SIG-M5 (cell line): Measurements from ENCODE around the gene SYTL2.
"Not testable (repeated sequence)": the region's sequence is repeated elsewhere in the genome, so short reads cannot be mapped to it uniquely, and the experiment has no call there.

Source experiments
- DNase-seq: peaks from one replicate; lab custom pipeline; 2025; lab: John Stamatoyannopoulos, UW

SYTL2 gene

DNA sequence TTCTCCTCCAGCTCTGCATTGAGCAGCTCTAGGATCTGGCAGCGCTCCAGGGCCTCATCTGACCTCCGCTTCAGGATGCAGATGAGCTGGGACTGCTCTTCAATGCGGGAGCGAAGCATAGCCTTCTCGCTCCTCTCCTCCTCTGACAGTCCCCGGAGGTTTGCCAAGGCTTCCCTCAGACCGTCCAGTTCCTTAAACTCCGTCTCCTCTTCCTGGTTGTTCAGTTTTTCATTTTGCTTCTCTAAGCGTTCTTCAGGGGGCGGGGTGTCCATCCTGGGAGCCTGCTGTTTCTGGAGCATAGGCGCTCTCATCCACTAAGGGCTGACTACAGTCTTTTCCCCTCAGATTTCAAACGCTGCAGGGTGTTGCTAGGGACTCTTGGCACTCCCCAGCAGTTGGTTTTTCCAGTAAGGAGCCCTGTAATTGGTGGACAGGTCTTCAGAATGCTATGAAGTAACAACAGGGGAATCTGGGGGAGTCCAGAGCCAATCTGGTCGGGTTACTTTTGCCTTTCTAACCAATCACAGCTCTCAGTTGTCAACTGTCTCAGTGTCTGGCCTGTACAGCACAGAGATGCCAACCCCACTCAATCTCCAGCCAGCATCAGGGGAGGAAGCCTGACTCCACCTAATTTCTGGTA is 125.0 kb downstream of the SYTL2 start, which contains the start of gene CCDC89:
CCDC89 (minus strand) TSS at position 376 of the 640 bp plus-strand sequence; CDS start at position 311, 65 bp downstream.
- no peak for DNase-seq

DNA sequence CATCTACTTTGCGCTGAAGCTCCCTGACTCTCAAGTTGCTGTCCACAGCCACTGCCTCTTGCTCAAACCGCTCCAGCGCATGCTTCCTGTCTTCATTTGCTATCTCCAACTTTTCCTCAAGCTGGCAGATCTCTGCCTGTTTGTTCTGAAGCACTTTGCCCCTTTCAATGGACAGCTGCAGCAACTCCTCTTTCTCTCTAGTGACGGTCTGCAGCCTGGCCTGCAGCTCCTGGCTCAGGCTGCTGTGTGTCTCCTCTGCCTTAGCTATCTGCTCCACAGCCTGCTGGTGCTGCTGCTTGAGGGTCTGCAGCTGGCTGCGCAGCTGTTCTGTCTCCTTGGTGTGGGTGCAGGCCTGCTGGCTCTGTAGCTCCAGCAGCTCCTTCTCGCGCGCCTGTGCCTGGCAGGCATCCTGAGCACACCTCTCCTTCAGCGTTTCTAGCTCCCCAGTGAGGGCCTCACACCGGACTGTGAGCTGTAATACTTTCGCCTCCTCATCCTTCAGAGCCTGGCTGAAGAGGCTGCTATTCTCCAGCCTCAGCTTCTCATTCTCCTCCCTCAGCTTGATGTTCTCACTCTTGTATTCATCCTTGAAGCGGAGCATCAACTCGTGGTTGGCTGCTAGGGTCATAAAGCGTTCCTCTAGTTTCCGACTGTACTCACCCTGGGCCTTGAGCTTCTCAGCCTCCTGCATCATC is 125.7 kb downstream of the SYTL2 start:
- no peak for DNase-seq

DNA sequence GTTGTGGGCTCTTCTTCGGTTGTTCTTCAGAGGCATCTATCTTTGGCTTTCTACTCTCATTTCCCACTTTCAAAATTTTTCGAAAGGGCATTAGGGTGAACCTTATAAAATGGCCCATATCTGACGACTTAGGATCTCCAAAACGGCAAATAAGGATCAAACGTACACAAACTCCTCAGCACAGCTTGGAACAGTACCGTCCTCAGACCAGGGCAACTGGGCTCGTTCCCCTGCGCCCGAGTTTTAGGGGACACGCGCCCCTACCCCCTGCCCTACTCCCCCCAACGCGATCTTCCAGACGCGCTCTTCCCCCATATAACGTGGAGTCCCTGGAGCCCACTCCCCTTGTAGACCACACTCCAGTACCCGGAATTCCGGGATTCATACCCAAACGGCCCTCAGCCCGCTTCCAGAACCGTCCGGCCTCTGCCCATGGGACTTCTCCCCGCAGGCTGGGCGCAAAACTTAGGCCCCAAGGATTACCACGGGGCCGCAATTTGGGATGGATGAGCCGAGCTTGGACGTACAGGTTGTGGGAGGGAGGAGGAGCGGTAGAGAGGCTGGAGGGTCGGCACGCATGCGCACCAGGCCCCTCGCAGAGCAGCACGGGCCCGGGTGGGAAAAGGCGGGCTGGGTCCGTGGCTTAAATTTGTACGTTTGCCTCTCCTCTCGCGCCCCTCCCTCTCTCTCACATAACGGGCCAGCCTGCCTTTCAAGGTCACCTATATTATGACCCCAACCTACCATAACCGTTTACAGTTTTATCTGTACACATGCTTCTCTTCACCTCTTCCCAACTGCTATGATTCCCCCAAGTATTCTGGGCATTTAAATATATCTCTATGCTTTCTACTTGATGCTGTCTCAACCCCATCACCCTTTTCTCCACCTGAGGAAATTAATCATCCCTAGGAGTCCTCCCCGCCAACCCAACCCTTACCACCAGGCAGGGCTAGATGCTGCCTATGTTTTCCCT is 128.3 kb downstream of the SYTL2 start:
- no peak for DNase-seq

DNA sequence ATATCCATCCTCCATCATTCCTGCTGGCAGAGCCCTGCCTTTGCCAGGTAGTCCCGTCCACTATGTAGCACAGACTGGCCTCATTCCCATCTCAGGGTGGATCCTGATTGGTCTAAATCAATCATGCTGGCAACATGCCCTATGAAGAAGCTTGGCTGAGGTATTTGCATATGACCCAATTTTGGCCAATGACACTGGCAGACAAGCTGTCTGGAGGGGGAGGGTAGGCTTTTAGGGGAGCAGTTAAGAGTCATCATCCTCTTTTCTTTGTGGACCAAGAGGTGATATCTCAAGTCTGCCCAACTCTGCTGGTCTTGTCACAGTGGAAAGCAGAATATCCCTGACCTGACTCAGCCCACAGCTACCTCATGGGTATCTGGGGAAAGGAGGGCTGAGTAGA is 130.0 kb downstream of the SYTL2 start:
- no peak for DNase-seq

DNA sequence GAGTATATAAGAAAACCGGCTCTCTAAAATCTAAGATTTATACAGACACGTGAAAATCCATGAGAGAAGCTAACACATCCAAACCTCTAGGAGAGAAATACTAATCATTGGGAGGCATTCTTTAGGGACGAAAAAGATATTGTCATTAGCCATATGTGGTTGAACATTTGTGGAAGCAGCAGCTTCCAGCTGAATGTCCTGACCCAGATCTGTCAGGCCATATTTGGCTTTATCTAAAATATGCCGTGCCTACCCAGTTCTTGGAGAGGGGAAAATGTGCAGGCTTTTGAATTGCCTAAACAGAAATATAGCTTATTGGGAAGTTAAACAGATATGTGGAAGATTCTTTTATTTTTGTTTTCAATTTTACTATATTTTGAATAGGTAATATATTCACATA is 131.4 kb downstream of the SYTL2 start:
- no peak for DNase-seq

DNA sequence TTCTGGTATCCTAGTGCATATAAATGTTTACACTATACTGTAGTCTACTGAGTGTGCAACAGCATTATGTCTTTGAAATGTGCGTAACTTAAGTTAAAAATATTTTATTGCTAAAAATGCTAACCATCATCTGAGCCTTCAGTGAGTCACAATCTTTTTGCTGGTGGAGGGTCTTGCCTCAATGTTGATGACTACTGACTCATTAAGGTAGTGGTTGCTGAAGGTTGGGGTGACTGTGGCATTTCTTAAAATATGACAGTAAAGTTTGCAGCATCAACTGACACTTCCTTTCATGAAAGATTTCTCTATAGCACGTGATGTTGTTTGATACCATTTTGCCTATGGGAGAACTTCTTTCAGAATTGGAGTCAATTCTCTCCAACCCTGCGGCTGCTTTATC is 137.5 kb downstream of the SYTL2 start:
- DNase-seq, result no peak

DNA sequence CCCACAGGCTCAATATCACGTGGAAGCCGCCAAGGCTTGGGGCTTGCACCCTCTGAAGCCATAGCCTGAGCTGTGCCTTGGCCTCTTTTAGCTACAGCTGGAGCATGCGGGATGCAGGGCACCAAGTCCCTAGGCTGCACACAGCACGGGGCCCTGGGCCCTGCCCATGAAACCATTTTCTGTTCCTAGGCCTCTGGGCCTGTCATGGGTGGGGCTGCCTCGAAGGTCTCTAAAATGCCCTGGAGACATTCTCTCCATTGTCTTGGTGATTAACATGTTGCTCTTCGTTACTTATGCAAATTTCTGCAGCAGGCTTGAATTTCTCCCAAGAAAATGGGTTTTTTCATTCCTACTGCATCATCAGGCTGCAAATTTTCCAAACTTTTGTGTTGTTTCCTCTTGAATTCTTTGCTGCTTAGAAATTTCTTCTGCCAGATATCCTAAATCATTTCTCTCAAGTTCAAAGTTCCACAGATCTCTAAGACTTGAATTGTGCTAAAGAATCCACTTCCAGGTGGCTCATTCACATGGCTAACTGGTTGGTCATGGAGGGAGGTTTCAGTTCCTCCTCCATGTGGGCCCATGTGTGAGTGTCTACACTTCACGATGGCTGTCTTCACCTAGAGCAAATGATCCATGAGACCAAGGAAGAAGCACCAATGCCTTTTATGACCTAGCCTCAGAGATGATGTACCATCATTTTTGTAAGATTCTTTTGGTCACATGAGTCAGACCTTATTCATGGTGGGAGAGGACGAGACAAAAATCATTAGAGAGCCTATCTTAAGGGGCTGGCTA is 138.6 kb downstream of the SYTL2 start:
- DNase-seq, result no peak

DNA sequence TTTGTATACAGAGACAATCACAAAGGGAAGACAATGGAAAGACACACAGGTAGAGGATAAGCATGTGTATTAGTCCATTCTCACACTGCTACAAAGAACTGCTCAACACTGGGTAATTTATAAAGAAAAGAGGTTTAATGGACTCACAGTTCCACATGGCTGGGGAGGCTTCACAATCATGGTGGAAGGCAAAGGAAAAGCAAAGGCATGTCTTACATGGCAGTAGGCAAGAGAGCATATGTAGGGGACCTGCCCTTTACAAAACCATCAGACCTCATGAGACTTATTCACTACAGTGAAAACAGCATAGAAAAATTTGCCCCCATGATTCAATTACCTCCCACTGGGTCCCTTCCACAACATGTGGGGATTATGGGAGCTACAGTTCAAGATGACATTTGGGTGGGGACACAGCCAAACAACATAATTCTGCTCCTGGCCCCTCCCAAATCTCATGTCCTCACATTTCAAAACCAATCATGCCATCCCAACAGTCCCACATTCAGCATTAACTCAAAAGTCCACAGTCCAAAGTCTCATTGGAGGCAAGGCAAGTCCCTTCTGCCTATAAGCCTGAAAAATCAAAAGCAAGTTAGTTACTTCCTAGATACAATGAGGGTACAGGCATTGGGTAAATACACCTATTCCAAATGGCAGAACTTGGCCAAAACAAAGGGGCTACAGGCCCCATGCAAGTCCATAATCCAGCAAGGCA is 139.8 kb downstream of the SYTL2 start:
- DNase-seq, result not testable (repeated sequence)

DNA sequence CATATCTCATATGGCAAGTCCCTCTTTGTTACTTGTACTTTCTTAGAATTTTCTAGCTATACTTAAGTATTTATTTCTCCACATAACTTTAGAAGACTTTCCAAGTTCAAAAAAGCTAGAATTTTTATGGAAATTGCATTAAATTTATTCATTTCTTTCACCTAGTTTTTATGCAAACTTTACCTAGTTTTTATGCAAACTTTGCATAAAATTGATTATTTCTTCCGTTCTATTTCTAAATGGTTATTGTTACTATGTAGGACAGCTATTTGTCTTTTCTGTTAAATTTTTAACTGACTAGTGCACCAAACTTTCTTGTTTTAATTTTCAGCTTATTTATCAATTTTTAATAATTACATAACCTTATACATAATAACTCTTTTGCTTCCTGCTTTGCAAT is 142.8 kb downstream of the SYTL2 start:
- DNase-seq, result no peak

DNA sequence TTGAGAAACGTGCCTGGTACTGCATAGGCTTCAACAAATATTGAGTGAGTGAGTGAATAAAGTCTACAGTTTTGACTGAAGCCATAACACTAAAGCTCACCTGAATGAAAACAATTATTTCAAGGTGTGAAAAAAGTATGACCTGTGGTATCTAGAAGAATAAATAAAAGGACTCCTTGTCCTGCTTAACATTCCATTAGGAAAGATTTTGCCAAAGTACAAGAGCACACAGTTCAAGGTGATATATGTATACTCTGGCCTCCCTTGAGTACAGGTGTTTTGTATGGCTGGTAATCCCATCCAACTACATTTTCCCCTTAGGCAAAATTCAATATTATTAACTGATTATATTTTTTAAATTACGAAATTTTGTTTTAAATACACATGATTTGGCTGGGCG is 144.3 kb downstream of the SYTL2 start:
- DNase-seq, result no peak

DNA sequence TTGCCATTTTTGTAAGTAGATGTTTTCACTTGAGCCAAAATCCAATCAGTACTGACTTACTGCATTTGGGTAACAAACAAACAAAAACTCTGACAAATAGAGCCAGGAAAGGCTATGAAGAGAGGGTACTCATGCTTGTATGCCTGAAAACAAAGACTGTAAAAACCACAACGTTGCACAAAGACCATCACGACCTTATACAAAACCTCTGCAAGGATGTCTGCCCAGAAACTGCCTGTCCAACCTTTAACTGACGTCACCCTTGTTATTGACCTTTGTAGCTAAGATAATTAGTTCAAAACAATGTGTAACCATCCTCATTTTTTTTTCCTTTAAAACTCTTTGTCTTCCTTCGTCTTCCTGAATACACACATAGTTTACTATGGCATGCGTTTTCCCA is 145.2 kb downstream of the SYTL2 start:
- DNase-seq, result no peak

DNA sequence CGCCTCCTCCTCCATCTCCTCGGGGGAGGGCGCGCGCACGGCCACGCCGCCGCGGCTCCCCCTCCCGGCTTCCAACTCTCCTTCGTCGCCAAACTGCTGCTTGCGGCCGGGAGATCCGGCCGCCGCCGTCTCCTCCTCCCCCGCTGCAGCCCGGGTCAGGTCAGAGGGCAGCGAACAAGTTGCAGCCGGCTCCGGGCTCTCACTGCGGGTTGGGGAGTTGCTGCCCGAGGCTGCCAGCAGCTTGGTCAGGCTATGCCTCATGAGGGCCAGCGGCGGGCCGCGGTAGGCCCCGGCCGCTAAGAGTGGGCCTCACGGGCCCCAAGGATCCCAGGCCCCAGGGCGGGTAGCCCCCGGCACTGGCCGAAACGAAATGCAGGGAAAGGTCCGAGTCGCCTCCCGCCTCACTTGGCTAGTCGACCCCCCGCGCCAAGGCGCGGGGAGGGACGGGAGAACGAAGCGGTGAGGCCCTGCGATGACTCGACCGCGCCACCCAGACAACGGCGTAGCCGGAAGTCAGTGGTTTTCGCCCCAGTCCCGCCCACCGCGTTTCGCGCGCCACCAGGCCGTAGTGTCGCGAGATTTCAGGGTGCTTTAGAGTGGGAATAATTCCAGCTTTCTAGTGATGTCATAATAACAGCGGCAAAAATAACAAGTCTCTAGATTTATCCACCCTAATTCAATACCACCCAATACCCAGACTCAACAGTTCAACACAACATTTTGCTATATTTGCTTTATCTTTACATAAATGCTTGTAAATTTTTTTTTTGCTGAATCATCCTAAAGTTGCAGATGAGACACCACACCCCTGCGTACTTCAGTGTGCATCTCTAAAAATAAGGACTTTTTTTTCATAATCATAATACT is 146.1 kb downstream of the SYTL2 start, which contains the start of gene CREBZF:
CREBZF (minus strand) TSS at position 515 of the 867 bp plus-strand sequence; CDS start at position 261, 254 bp downstream.
- peak; percentile 64 for DNase-seq

DNA sequence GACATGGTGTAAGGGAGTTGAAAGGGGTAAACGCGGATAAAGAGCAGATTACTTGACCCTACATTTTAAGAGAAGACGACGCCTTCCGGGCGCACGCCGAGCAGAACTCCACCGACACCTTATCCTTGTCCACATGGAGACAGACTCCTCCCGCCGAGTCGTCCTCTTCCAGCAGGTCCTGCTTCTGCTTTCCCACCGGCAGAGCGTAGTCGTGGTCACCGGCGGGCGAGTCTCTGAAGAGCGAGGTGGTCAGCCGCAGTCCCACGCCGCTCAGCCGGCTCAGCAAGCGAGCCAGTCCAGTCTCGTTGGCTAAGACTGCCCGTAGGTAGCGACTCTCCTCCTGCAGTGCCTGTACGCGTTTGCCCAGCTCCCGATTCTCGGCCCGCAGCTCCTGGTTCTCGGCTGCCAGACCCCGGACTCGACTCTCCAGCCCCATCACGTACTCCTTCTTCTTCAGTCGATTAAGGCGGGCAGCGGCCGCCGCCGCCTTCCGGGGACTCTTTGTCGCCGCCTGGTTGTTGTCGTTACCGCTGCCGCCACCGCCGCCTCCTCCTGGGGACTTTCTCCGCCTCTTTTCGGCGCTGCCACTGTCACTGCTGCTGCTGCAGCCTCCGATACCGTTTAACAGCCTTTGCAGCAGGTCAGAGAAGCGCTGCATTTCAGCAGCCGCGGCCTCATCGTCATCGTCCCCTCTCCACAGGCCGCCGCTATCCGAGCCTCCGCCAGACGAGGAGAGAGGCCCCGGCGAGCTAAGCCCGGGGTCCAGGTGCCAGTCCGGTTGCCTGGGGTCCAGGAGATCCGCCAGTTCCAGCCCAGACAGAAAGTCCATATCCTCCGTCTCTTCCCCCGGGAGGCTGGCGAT is 147.0 kb downstream of the SYTL2 start:
- no peak for DNase-seq

DNA sequence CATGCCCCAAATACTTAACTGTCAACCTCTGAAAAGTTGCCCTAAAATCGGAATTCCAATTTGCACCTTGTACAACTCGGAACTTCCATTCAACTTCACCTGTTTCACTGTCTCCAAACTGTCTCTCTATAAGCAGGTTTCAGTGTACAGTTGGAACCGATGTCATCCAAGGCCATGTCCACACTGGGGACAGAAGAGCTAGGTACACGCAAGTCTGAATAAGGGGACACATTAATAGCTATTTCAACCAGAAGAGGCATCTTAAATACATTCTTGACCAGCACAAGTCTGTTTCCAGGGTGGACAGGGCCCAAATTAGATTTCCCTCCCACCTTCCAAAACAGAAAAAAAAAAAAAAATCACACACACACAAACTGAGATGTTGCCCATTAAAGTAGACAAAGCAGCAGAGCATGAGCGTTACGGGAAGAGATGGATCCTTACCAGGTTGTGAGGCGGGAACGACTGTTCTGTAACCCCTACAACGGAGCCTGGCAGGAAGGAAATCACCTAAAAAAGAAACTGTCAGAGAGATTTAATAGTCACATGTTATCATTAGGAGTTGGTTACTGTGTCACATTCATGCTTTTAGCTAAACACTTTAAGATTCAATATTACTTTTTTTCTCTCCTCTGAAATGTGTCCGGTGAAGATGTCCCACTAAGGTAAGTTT is 147.7 kb downstream of the SYTL2 start:
- no peak for DNase-seq

DNA sequence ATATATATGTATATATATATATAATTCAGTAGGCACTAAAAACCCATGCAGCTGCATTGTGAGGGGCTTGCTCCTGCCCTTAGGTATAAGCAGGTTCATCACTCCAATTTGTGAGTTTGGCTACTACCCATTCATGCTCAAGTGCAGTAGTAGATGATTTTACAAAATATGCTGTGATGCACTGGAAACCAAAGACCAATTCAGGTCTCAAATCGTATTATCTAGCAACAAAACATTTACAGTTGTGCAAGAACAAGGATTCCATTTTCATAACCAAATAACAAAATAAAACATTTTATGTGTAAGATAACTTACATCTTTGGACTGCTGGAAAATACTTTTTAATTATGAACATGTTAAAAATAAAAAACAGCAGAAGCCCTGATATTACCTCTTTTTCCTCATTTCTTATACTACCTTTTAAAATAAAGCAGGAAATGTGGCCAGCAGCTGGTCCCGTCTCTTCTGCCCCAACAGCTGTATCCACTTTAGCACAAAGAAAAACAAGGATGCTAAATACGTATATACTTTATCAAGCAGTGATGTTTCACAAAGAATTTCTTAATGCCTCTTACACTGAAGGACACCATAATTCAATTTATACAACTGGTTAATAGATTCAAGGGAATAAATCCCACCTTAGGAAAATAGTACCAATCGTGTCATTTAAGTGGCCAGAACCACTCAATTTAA is 148.8 kb downstream of the SYTL2 start:
- no peak for DNase-seq

DNA sequence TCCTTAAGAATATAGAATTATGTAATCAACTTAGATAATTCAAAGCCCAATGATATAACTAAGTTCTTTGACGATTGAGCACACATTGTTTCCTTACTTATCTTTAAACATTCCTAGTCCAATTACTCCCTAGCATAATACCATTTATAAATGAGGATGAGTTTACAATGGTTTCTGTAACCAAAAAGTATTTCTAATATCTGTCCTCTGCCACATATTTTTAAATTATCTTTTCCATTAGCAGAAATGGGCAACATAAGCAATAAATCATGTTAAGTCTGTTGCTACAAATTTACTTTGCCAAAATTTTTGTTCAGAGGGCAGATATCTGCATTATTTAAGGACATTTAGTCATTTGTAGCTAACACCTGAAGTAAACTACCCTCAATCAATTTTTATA is 152.8 kb downstream of the SYTL2 start:
- no peak for DNase-seq

DNA sequence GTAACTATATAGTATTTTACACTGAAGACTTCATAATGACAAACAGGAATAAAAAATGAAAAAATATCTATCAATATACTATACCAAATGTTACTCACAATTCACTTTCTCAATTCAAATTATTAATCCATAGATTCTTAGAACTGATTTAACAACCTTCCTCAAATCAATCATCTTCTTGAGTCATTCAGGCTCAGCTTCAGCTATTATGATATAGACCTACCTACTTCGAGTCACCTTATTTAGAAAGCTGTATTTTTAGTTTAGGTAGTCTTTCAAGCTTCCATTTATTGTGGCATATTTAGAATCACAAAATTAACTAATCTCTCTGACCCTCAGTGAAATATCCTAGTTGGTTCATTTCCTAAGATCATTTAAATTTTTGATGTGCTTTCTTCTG is 154.2 kb downstream of the SYTL2 start:
- DNase-seq, result no peak

DNA sequence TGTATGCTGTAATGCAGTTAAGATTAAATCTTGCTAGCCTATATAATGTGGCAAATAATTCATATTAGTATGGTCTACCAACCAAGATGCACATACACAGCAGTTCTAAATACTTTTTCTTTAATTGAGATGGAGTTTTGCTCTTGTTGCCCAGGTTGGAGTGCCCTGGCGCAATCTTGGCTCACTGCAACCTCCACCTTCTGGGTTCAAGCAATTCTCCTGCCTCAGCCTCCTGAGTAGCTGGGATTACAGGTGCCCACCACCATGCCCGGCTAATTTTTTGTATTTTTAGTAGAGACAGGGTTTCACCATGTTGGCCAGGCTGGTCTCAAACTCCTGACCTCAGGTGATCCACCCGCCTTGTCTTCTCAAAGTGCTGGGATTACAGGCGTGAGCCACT is 156.6 kb downstream of the SYTL2 start:
- not testable (repeated sequence) for DNase-seq
